Sigmoid colon (tissue), 4 donors: Measurements from ENCODE around the gene MAP3K2.

ENCODE experiments used
- POLR2AphosphoS5 ChIP-seq, 4 donors: sonication (generic); formaldehyde crosslinking; IDR thresholded peaks; one replicate each; pipeline ENCODE4 v1.6.1; 2017; ENCODE audit warnings: antibody characterized with exemption in 4 of 4
- TF ChIP-seq, protein P1 (sequence below), 4 experiments: fragments of 450-650 bp in 3 of 4; fragments of 200-600 bp in 1 of 4; IDR thresholded peaks; one replicate each; pipeline ENCODE4 v1.5.1; 2016 to 2019; ENCODE audit warnings: antibody characterized with exemption in 4 of 4, mild to moderate bottlenecking in 3 of 4, moderate library complexity in 2 of 4

GRCh38 chr2:127256866-127257265, 130.9 kb downstream of the MAP3K2 start:
- TF ChIP-seq, protein P1, sequence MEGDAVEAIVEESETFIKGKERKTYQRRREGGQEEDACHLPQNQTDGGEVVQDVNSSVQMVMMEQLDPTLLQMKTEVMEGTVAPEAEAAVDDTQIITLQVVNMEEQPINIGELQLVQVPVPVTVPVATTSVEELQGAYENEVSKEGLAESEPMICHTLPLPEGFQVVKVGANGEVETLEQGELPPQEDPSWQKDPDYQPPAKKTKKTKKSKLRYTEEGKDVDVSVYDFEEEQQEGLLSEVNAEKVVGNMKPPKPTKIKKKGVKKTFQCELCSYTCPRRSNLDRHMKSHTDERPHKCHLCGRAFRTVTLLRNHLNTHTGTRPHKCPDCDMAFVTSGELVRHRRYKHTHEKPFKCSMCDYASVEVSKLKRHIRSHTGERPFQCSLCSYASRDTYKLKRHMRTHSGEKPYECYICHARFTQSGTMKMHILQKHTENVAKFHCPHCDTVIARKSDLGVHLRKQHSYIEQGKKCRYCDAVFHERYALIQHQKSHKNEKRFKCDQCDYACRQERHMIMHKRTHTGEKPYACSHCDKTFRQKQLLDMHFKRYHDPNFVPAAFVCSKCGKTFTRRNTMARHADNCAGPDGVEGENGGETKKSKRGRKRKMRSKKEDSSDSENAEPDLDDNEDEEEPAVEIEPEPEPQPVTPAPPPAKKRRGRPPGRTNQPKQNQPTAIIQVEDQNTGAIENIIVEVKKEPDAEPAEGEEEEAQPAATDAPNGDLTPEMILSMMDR (IDR thresholded peaks at IDR 0.05) = no peak
- TF ChIP-seq POLR2AphosphoS5 (IDR thresholded peaks at IDR 0.05) = no peak
